H7 (cell line): ENCODE data around the gene KATNB1. TPM values are rescaled to one million over a fixed set of nuclear protein-coding genes. Genes with fewer than 3 reads are reported as not detected.
A peak's percentile ranks its signal among the peaks of the same experiment; 100 is the strongest.

Experiments
- DNase-seq: peaks from one replicate; pipeline ENCODE4 v3.0.0; 2012
- H3K27me3 ChIP-seq: 2 replicates; pipeline ENCODE4 v1.6.0; 2011; ENCODE audit warnings: mild to moderate bottlenecking, low read length; ENCODE audit not compliant: control insufficient read depth, insufficient read depth
- H3K36me3 ChIP-seq: replicated peaks from 2 replicates; pipeline ENCODE4 v1.5.1; 2011; ENCODE audit warnings: low read length; ENCODE audit not compliant: control insufficient read depth, insufficient read depth
- H3K4me3 ChIP-seq: 2 replicates; pipeline ENCODE4 v1.5.1; 2011; ENCODE audit warnings: low read depth, mild to moderate bottlenecking, control low read depth, low read length, moderate library complexity; ENCODE audit not compliant: insufficient read depth
- total RNA-seq: library from RNA; depleted of rRNA; stranded (reverse); fragments of >200 nt; shearing (Covaris generic); gene quantifications from 2 replicates; pipeline ENCODE4 v1.2.3, GENCODE V29; 2014; rRNA removed

Gene KATNB1
- 65.0 and 80.6 TPM in 2 replicates for total RNA-seq

GRCh38 chr16:57735755-57736418 is at the start of gene KATNB1:
TSS of gene KATNB1 (plus strand) at chr16:57735770. CDS start at chr16:57737244, 1,474 bp downstream.
- no peaks in the 10 kb centered on the region; the same call in 1 of the 2 replicates for H3K36me3 ChIP-seq
- H3K4me3 ChIP-seq: peak within 1 kb of the TSS; percentile 73
- no peak for DNase-seq
- H3K27me3 ChIP-seq: no peaks in the 10 kb centered on the region

- DNase-seq: peak; percentile 23
- no peaks in the 10 kb centered on the region for H3K36me3 ChIP-seq
- no peaks in the 10 kb centered on the region for H3K27me3 ChIP-seq
- no peak overlapping the region for H3K4me3 ChIP-seq
Observed at GRCh38 chr16:57686577-57686976, 49.0 kb upstream of the KATNB1 start.

- Histone ChIP-seq H3K36me3 (no peaks in the 10 kb centered on the region), H3K27me3 (no peaks in the 10 kb centered on the region), H3K4me3 (no peak overlapping the region)
- DNase-seq: no peak
Observed at GRCh38 chr16:57687363-57687929, 48.1 kb upstream of the KATNB1 start.

DNA sequence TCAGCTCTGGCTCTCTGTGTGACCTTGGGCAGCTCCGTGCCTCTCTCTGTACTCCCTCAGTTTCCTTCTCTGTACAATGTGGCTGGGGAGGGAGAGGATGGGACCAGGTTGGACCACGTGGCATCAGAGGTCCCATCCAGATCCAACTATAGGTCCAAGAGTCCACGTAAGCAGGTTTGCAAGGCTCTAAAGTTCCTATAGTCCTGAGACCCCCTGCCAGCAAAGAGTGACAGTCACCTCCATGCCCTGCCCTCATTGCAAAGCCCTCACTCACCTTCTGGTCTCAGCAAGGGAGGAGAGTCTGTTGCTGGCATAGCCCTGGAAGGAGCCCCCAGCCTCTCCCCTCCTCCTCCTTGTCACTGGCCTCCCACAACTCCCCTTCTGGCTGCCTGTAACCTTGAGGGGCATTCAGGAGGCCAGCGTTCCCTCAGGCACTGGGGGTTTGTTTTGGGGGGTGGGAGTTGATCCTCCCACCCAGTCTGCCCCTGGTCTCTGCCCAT is 47.0 kb upstream of the KATNB1 start:
- no peaks in the 10 kb centered on the region for H3K36me3 ChIP-seq
- DNase-seq: no peak
- H3K27me3 ChIP-seq: no peaks in the 10 kb centered on the region
- H3K4me3 ChIP-seq: no peak overlapping the region

GRCh38 chr16:57688987-57689761 is 46.4 kb upstream of the KATNB1 start:
- no peaks in the 10 kb centered on the region for H3K36me3 ChIP-seq
- H3K4me3 ChIP-seq: no peak overlapping the region
- no peaks in the 10 kb centered on the region for H3K27me3 ChIP-seq
- no peak for DNase-seq

DNA sequence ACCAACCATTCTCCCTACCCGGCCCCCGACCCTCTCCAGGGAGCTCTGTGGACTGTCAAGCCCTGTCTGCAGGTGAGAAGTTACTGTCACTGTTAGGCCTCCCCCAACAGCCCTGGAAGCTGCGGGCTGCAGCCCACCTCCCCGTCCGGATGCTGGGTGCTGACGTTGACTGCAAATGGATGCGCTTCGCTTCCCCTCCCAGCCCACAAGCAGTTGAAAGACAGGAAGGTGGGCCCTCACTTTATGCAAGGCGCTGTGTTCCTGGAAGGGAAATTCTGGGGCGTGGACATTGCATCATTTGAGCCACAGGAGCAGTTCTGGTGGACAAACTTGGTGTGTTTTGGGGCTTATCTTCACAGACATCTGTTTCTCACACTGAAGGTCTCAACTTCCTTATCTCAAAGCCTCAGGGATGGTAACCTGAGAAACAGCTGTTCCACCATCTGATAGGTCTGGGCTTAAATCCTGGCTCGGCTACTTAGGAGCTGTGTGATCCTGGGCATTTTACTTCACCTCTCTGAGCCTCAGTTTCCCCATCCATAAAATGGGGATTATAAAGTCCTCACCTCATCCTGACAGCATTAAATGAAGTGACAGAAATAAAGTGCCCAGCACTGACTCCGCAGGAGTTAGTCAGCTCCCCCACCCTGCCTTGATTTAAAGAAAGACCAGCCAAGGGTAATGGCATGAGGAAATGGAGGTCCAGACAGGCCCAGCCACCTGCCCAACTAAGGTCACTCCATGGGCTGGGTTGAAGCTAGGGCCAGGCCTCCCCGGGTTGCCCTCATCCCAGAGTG is 45.6 kb upstream of the KATNB1 start:
- no peak overlapping the region for H3K4me3 ChIP-seq
- DNase-seq: peak; percentile 49
- H3K36me3 ChIP-seq: no peaks in the 10 kb centered on the region
- no peaks in the 10 kb centered on the region for H3K27me3 ChIP-seq

- Histone ChIP-seq H3K27me3 (no peaks in the 10 kb centered on the region), H3K36me3 (no peaks in the 10 kb centered on the region), H3K4me3 (no peak overlapping the region)
- no peak for DNase-seq
Observed at GRCh38 chr16:57690782-57691471, 44.6 kb upstream of the KATNB1 start.

DNA sequence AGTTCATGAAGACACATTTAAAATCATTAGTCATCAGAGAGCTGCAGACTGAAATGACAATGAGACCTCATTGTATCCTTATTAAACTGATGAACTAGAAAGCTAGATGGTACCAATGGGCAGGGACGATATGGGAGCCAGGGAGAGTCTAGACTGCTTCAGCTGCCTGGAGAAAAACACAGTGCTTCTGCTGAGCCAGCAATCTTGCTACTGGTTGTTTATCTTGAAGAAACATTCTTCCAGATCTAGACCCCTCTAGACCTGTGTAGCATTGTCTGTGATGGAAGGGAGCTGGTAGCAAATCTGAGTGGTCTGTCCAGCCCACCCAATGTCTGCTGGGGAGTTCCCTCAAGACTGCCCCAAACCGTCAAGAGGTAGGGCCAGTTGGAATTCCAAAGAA is 42.9 kb upstream of the KATNB1 start:
- no peaks in the 10 kb centered on the region for H3K36me3 ChIP-seq
- H3K4me3 ChIP-seq: no peak overlapping the region
- no peak for DNase-seq
- H3K27me3 ChIP-seq: no peaks in the 10 kb centered on the region

- no peaks in the 10 kb centered on the region for H3K27me3 ChIP-seq
- no peak for DNase-seq
- no peaks in the 10 kb centered on the region for H3K36me3 ChIP-seq
- H3K4me3 ChIP-seq: no peak overlapping the region
Observed at GRCh38 chr16:57693550-57693949, 42.0 kb upstream of the KATNB1 start.

DNA sequence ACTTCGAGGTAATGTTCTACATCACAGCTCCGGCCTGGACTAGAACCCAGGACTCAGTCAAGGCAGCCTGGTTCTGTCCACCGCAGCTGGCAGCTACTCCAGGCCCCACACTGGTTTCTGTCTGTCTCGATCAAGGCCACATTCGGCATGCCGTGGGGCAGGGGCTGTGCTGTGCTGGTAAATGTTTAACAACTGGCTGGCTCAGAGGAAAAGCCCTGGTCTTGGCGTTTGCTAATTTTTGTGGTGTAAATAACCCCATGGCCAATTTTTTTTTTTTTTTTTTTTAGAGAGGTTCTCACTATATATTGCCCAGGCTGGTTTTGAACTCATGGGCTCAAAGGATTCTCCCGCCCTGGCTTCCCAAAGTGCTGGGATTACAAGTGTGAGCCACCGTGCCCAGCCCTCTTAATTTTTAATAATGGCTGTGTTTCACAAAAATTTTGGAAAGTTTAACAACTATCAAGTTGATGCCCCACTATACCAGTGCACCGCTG is 41.3 kb upstream of the KATNB1 start:
- Histone ChIP-seq H3K36me3 (no peaks in the 10 kb centered on the region), H3K27me3 (no peaks in the 10 kb centered on the region), H3K4me3 (no peak overlapping the region)
- DNase-seq: no peak

DNA sequence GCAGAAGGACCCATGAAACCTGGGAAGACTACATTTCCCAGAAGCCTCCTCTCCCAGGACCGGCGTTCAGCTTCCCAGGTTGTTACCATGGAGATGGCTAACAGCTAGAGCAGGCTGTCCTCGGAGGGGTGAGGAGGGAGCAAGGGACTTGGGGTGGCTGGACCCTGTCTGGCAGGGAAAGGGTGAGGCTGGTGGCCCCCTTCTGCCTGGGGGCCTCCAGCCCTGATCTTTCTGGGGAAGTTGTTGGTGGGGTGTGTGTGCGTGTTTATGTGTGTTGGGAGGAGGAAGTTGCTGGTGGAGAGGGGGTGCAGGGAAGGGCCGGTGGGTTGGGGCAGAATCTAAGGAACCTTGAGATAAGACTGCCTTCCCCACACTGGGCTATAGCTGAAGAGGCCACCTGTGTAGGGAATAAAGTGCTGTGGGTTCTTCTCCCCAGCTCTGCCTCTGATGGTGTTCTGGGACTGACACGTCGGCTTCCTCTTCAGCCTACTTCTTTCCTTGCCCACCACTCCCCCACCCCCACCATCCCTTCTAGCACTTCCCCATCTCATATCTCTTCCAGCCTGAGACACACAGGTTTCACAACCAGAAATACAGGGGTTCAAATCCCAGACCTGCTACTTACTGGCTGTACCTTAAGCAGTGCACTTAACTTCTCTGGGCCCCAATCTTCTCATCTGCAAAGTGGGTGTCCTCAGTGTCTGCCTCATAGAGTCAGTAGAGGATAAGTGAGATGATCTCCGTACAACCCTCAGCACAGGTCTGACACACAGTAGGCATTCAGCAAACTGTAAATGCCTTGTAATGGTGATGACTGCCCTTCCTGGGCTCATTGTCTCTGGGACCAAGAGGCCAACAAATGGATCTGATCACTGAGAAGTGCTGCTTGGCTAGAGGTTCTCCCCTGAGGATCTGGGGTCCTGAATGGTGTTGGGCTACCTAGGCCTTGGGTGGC is 40.6 kb upstream of the KATNB1 start, which contains the start of gene DRC7:
TSS of gene DRC7 (plus strand) at position 82 of the 955 bp plus-strand sequence. CDS start 3,144 bp downstream, outside the sequence.
- DNase-seq: peak; percentile 94
- no peaks in the 10 kb centered on the region for H3K27me3 ChIP-seq
- no peaks in the 10 kb centered on the region for H3K36me3 ChIP-seq
- no peak within 1 kb of the TSS for H3K4me3 ChIP-seq

DNA sequence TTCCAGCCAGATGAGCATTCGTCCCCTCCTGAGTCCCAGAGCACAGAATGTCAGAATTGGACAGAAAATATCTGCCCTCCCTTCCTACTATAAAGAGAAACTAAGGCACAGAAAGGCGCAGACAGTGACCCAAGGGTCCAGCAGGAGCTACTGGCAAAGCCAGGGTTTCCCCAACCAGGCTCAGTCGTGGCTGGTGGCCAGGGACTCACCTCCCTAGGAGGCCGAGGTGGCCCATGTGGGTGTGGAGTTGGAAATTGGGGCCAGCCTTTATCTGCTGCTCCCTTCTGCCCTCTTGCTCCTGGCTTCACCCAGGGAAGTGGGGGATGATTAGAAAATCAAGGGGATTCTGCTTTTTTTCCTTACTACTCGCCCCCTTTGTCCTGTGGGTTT is 39.9 kb upstream of the KATNB1 start:
- no peaks in the 10 kb centered on the region for H3K27me3 ChIP-seq
- H3K4me3 ChIP-seq: no peak overlapping the region
- DNase-seq: no peak
- no peaks in the 10 kb centered on the region for H3K36me3 ChIP-seq

- Histone ChIP-seq H3K4me3 (no peak overlapping the region), H3K36me3 (no peaks in the 10 kb centered on the region), H3K27me3 (no peaks in the 10 kb centered on the region)
- DNase-seq: no peak
Observed at GRCh38 chr16:57696240-57696639, 39.3 kb upstream of the KATNB1 start.
